CD1c-positive myeloid dendritic cell (primary cell): ENCODE results near the gene EIF4ENIF1.
"Not testable (repeated sequence)": the region's sequence is repeated elsewhere in the genome, so short reads cannot be mapped to it uniquely, and the experiment has no call there.

Source experiments
- DNase-seq: peaks from one replicate; pipeline ENCODE4 v3.0.0-alpha.2; 2016; ENCODE audit errors: extremely low spot score

The EIF4ENIF1 gene

DNA sequence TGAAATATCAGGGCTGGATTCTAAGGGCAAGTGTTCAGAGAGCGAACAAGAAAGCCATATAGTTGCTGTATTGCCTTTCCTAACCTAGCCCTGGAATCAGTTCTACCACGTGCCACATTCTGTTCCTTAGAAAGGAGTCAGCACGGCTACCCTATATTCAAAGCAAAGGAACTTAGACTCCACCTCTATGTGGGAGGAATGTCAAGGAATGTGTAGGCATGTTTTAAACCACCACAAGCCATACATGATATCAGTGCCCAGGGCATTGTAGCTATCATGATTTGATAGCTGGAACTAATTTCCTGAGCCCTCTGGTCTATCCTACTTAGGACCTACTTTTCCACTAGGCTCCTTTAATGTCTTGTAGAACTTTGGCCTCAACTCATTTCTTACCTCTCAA is 2.5 kb upstream of the EIF4ENIF1 start:
- peak; percentile 74 for DNase-seq

DNA sequence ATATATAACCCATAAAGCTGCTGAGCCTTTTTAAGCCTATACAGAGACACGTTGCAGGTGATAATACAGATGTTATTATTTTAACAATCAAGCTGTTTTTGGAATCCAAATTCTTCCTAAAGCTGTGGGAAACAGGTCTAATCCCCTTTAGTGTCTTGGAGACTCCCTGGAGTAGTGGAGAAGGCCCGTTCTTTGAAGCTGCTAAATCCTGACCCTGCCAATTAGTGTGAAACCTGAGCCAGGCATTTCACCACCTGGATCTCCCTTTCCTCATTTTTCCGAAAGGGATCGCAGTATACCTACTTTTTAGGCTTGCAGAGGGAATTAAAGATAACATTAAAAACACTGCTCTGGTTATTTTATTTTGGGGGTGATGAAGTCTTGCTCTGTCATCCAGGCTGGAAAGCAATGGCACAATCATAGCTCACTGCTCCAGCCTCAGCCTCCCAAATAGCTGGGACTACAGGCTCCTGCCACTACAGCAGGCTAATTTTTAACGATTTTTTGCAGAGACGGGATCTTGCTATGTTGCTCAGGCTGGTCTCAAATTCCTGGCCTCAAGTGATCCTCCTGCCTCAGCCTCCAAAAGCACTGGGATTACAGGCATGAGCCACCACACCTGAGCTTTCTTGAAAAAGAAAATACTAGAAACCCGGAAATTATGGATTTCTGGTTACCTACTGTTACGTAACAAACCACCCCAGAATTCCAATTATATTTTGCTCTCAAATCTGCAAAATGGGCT is 1.7 kb upstream of the EIF4ENIF1 start:
- DNase-seq = no peak

DNA sequence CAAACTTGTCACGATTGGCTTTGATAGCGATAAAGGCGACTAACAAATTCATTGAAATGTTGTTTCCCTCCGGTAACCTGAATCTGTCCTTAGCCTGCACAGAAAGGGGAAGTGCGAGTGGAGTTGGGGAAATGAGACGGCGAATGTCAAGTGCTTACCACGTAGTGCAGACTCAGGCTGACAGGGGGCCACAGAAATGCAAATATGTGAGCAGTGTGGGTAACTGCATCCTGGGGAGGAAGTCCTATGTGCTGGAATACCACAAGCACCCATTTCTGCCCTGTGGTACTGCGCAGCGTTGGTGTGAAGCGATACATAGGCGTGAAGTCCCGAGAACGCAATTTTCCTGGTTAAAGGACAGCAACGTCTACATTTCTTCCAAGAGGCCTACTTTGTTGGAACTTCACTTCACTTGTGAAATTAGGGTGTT is 869 bp upstream of the EIF4ENIF1 start:
- peak; percentile 95 for DNase-seq

DNA sequence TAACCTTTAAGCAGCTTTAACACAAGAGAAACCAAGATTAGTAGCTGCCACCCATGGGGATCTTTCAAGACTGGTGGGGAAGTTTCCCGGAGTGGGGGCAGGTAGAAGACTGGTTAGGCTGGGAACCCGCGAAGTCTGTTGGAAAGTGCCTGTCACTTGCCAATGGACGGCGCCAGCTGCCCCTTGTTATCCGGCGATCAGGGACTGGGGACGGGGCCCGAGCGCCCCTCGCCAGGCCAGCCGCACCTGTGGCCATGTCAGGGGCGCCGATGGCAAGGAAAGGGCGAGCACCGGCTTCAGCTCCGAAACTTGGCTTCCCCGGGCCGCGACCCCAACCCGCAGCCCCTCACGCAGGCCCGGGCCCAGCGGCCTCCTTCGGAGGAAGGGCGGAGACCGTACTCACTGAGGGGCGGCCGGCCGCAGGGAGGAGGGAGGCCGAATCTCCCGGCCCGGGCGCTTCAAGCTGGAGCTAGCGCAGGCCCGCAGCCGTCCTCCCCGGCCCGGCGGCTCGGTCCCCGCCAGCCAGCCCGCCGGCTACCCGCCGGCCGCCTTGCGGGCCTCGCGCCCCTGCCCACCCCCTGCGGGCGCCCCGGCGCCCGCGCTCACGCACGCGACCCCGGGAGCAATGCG is 539 bp downstream of the EIF4ENIF1 start:
- peak; percentile 29 for DNase-seq

DNA sequence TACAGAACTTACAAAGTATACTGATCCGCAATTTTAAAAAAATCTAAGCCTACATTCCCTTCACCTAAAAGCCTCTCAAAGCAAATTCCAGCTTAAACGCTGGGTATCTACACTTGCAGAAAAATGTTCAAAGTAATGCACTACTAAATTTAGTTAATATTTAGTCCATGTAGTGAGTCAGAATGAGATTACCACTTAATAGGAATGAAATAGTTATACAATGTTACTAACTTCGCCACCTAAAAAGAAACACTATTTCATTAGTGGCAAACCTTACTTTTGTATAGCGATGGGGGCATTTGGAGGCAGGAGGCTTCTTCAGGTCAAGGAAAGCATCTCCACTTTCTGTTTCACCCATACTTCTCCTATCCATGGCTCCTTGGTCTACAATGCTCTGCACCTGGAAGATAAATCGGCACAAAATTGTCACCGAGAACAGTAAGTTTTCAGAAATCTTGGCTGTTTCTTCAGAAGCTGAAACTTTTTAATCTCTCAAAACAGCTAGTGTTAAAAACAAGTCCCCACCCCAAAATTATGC is 1.2 kb downstream of the EIF4ENIF1 start:
- DNase-seq = no peak

DNA sequence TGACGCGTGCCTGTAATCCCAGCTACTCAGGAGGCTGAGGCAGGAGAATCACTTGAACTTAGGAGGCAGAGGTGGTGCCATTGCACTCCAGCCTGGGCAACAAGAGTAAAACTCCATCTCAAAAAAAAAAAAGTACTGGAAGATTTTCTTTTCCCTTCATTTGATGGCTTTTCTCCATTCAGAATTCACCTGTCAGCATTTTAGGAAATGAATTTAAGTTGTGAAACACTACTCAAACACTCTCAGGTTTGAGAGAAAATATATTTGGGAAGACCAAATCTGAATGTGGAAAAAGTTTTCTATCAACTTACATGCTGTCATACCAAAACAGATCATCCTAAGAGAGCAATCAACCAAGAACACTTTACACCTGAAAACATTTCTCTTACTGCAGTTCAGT is 2.7 kb downstream of the EIF4ENIF1 start:
- no peak for DNase-seq

DNA sequence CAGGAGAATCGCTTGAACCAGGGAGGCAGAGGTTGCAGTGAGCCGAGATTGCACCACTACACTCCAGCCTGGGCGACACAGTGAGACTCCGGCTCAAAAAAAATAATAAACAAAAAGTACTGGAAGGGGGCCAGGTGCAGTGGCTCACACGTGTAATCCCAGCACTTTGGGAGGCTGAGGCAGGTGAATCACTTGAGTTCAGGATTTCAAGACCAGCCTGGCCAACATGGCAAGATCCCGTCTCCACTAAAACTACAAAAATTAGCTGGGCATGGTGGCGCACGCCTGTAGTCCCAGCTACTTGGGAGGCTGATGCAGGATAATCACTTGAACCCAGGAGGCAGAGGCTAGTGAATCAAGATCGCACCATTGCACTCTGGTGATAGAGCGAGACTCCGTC is 3.3 kb downstream of the EIF4ENIF1 start:
- DNase-seq = not testable (repeated sequence)

DNA sequence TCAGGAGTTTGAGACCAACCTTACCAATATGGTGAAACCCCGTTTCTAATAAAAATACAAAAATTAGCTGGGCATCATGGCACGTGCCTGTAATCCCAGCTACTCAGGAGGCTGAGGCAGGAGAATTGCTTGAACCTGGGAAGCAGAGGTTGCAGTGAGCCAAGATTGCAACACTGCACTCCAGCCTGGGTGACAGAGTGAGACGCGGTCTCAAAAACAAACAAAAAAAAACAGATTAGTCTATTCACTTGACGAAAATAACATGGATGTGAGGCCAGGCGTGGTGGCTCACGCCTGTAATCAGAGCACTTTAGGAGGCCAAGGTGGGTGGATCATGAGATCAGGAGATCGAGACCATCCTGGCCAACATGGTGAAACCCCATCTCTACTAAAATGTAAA is 7.2 kb downstream of the EIF4ENIF1 start:
- not testable (repeated sequence) for DNase-seq

DNA sequence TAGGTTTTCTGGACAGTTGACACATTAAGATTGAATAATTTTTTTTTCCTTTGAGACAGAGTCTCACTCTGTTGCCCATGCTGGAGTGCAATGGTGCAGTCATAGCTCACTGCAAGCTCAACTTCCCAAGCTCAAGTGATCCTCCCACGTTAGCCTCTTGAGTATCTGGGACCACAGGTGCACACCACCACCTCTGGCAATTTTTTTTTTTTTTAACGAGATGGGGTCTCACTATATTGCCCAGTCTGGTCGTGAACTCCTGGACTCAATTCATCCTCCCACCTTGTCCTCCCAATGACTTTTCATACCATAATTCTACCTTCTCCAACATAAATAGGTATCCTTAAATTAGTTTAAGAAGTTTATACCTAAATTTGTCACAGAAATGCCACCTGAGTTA is 8.5 kb downstream of the EIF4ENIF1 start:
- no peak for DNase-seq

DNA sequence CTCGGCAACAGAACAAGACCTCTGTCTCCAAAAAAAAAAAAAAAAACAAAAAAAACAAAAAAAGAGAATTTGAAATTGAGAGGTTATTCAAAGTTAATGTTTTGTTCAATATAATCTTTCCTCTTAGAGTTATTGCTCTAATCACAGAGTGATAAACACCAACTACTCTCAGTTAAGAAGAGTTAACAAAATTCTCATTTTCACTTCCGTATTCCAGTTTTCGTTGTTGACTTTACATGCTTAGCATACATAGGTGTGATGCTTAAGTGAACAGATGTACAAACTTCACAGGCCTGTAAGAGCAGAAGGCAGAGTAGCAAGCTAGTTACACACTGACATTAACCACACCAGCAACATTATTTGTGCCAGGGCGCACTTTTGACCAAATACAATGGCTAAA is 12.3 kb downstream of the EIF4ENIF1 start:
- no peak for DNase-seq

DNA sequence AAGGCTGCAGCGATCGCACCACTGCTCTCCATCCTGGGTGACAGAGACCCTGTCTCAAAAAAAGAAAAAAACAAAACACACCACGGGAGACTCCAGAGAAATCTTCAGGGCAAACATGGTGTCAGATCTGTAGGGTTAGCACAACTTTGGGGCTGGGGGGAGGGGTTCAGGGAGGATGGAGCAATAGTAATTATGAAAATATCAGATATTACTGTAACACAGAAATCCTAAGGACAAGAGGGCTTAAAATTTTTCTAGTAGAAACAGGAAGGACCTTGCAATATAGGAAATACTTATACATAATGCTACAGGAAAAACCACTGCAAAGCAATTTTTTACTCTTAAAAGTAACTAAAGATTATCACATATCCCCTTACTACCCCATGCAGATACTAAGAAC is 13.8 kb downstream of the EIF4ENIF1 start:
- no peak for DNase-seq

DNA sequence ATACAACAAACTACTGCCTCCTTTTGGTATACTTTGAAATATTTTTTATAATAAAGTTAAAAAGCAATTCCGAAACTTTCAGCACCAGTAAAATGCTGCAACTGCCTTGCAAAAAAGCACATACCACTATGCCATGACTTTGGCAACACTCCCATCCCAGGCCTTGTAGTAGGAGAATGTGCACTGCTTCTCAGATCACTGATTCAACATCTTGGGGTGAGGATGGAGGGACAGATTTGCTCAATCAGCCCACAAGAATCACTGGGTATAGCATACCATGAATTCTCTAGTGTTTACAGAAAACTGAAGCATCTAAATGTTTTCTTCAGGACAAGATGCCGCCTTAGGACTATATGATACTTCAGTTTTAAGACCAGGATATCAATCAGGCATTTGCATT is 14.9 kb downstream of the EIF4ENIF1 start:
- DNase-seq = no peak

DNA sequence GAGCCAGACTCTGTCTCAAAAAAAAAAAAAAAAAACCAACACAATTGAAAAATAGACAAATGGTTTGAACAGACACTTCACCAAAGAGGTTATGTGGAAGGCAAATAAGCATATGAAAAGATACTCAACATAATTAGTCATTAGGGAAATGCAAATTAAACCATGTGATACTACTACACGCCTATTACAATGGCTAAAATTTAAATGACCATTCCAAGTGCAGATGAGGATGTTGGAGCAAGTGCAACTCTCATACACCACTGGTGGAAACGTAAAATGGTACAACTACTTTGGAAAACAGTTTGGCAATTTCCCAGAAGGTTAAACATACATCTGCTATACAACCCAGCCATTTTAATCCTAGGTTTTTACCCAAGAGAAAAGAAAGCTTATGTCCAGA is 24.3 kb downstream of the EIF4ENIF1 start:
- no peak for DNase-seq

DNA sequence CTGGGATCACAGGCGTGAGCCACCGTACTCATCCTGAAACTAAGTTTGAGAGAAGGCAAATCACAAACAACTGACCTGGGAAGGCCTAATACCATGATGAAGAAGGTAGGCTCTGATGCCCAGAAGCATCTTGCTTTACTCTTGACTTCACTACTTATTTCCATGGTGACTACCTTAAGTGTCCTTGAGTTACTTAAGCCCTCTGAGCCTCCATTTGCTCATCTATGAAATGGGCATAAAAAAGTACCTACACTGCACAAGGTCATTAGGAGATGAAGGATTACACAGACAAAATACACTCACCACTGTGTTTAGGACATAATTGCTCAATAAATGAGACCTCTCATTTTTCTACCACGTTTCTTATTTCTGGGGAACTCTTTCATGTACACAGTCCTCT is 27.9 kb downstream of the EIF4ENIF1 start:
- DNase-seq = no peak

DNA sequence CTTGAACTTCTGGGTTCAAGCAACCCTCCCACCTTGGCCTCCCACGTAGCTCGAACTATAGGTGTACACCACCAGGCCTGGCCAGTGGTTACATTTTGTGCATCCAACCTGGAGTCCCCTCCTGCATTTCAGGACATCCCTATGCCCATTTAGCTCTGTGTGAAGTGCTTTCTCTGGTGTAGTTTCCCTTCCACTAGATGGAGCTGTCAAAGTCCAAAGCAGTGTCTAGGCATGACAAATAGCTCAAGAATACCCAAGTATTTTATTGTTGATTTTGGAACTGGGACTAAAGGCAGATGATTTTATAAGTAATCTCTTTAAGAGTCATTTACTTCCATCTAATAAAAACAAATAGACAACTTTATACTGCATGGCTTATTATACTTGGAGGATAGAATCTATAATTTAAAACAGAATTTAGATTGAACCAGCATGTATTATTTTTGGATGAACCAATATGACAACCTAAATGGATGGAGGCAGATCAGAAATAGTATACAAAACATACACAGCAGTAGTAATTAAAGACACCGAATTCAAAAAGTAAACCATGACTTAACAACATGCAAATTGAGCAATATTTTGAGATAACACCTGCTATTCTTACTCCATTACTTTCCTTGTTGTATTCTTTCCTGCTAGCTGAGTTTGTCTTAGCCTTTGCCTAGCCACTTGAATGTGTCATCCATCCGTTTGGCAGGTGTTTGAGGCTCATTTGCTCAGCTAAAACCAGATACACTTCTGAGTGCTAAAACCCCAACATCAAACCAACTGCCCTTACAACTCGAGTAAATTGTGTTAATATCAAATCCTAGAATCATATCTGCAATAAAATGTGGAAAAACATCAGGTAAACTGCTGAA is 37.7 kb downstream of the EIF4ENIF1 start:
- peak; percentile 29 for DNase-seq

DNA sequence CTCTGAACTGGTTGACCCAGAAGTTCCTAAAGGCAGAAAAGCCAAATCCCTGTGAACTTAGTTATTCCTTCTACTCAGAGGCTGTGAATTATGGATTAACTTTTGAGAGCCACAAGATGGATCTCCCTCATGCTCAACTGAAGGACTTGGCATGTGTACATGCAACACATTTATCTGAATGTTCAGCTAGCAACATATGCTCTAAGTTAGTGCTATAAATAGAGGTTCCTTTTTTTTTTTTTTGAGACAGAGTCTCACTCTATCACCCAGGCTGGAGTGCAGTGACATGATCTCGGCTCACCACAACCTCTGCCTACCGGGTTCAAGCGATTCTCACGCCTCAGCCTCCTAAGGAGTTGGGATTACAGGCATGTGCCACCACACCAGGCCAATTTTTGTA is 40.1 kb downstream of the EIF4ENIF1 start:
- DNase-seq = no peak

DNA sequence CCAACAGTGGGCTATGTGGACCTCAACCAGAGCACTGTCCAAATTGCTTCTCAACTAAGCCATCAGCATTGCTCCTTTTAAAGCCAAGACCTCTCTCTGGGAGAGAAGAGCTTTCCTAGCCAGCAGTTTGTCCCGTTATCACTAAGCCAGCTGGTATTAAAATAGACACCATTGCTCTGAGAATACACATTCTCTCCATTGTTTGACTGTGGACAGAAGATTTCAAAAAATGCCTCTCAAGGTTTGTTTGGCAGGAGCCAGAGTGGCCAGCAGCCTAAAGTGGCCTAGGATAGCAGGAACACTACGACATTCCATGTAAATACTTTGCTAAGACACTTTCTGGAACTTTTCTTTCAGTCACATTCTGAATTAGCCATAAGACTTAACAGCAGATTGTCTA is 41.3 kb downstream of the EIF4ENIF1 start:
- DNase-seq = no peak

DNA sequence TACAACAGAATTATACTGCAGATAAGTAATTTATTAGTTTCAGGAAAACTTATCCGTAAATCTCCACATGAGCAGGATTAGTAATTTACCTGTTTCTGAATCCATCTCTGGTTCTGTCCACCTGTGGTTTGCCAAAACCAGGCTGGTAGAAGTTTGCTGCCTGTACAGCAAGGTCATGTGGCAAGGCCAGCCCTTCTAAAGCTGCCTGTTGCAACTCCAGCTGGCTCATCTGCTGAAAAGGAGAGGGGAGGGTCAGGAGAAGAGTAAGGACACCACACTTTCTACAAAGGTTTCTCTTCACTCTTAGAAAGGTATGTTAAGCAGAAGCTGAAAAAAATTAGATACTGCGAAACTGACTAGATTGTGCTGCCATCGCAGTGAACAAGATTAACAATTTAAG is 42.3 kb downstream of the EIF4ENIF1 start:
- DNase-seq = no peak

DNA sequence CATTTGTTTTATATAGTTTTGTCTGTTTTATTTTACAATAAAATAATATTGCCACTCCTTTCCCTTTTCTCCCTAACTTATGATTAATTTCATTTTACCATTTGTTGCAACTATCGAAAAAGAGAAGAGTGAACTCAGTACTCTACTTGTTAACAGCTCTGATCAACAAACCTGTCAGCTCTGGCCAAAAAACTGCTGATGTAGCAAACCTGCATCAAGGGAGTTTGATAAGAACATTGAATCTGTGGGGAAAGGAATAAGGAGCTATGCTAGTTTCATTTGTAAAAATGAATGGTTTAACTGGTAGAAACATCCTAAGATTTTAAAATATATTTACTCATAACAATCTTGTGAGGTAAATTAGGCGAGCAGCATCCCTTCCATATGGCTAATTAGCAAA is 42.9 kb downstream of the EIF4ENIF1 start:
- no peak for DNase-seq

DNA sequence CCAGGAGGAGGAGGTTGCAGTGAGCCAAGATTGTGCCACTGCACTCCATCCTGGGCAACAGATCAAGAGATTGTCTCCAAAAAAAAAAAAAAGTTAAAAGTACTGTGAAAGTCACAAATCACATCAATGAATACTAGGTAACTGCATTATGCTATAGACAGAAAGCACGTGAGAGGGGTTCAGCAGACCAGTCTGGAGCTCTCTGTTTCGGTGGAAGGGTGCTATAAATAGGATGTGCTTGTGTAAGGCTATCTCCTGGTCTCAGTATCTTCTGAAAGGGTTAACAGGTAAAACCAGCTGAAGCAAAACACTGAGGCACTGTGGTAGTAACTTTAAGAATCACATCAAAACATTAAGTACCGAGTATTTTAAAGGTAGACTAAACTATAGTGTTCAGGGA is 43.4 kb downstream of the EIF4ENIF1 start:
- no peak for DNase-seq

DNA sequence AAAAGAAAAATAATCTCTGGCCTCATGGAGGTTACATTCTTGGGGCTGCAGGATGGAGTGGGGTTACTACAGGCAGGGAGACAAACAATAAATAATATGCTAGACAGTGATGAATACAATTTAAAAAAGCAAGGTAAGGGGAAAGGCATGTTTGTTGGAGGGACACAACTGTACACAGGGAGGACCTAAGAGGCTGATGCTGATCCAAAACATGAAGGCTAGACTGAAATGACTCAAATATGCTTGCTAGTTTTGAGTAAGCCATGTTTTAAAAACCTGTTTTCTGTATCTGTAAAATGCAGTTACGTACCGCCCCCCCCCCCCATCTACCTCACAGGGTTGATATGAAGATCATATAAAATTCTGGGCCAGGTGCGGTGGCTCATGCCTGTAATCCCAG is 44.0 kb downstream of the EIF4ENIF1 start:
- DNase-seq = no peak

DNA sequence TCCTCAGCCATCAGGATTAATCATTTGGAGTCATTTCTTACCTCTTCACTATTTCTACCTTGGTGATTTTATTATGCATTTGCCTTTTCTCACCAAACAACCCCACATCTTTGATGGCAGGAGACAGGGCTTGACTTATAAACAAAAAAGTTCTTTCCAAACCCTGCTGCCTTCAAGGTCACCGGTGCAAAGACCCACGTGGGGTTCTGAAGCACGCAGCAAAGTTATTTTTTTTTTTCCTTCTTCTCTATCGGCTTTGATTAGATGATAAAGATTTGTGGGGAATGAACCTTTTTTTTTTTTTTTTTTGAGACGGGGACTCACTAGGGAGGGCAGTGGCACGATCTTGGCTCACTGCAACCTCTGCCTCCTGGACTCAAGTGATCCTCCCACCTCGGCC is 46.1 kb downstream of the EIF4ENIF1 start:
- DNase-seq = no peak
